ENCODE results near the gene COL16A1. TPM values are rescaled to one million over a fixed set of nuclear protein-coding genes. Genes with fewer than 3 reads are reported as not detected.

Gene COL16A1
- total RNA-seq, 2 donors from 2014 or later = 93.3 to 179 TPM

DNA sequence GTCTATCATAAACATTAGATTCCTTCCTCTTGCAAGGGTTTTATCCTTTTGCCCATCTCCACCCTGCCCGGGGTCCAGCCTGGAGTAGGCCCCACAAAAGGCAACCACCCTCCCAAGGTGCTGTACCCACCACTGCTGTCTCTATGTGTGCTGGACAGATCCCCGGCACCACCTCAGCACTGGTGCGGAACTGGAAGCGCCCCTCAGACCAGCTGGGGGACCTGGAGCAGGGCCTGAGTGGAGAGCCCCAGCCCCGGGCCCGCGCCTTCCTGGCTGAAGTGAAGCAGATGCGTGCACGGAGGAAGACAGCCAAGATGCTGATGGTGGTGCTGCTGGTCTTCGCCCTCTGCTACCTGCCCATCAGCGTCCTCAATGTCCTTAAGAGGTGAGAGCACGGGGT is 80.5 kb downstream of the COL16A1 start:
- intact Hi-C loops (cut with DNase I) = no loop called here
- peak; percentile 57 for DNase-seq (ENCODE audit: low spot score)

DNA sequence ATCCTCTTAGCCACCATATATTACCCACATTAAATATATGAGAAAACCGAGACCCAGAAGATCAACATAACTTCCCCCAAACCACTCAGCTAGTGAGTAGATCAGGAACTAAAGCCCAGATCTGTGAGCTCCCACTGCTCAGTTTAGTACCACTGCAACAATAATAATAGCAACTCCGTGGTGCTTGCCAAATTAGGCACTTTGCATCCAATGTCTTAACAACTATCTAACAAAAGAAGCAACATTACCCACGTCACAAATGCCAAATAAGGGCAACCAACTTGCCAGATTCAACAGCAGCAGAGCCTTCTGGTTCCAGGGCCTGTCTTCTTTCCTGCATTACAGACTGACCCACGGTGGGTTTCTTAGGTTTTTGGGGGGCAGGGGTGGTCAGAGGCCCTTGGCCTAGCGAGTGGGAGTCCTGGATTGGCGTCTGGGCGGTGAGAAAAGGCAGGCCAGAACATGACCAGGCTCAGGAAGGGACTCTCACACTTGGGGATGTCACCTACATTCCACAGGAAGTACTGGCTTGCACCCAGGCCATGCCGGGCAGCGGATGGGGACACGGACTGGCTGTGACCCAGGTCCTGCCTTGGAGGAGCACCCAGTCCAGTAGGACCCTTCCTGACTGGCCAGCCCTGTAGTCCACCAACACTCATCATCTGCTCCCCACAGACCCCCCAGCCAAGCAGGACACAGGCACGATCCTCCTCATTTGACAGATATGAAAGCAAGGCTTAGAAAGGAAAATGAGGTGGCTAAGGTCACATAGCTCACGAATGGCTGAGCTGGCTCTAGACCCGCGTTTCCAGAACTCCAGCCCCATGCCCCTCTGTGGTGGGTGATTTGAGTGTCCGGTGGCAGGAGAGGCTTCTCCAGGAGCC is 81.7 kb downstream of the COL16A1 start:
- DNase-seq (ENCODE audit: low spot score) = no peak
- intact Hi-C loops (cut with DNase I) = no loop called here

DNA sequence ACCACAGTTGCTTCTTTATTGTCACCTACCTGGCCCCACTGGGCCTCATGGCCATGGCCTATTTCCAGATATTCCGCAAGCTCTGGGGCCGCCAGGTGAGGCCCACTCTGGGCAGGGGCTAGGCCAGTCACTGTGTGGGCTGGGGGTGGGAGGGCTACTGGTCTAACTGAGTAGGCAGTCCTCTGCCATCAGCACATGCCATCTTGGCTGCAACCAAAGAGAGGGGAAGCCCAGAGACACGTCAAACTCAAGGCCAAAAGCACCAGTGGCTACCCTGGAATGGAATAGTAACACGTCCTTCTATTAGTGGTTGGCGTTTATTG is 82.4 kb downstream of the COL16A1 start:
- intact Hi-C loops (cut with DNase I) = no loop called here
- DNase-seq (ENCODE audit: low spot score) = no peak

DNA sequence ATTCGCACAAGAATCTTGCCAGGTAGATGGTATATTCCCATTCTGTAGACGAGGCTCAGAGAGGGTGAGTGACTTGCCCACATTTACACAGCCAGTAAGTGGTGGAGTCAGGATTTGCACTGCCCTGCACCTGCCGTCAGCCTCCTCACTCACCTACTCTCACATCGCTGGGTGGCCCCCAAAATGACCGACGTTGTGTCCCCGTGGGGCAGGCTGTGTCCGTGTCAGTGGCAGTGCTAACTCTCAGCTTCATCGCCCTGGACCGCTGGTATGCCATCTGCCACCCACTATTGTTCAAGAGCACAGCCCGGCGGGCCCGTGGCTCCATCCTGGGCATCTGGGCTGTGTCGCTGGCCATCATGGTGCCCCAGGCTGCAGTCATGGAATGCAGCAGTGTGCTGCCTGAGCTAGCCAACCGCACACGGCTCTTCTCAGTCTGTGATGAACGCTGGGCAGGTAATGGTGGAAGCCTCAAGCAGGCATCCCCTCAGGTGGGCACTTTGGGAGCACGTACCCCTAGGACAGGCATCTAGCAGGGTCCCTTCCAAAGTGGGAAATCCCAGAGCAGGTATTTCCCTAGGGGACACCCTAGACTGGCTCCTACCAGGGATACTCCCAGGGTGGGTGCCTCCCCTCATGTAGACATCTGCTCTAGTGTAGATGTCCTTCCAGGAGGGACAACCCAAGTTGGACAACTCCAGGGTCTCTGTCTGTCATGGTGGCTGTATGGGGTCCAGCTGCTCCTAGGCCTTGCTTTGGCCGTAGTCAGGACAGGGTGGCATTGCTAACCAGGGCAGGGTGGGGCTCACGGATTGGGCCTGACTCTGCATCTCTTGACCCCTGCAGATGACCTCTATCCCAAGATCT is 83.0 kb downstream of the COL16A1 start:
- intact Hi-C loops (cut with DNase I) = no loop called here
- peak; percentile 75 for DNase-seq (ENCODE audit: low spot score)

DNA sequence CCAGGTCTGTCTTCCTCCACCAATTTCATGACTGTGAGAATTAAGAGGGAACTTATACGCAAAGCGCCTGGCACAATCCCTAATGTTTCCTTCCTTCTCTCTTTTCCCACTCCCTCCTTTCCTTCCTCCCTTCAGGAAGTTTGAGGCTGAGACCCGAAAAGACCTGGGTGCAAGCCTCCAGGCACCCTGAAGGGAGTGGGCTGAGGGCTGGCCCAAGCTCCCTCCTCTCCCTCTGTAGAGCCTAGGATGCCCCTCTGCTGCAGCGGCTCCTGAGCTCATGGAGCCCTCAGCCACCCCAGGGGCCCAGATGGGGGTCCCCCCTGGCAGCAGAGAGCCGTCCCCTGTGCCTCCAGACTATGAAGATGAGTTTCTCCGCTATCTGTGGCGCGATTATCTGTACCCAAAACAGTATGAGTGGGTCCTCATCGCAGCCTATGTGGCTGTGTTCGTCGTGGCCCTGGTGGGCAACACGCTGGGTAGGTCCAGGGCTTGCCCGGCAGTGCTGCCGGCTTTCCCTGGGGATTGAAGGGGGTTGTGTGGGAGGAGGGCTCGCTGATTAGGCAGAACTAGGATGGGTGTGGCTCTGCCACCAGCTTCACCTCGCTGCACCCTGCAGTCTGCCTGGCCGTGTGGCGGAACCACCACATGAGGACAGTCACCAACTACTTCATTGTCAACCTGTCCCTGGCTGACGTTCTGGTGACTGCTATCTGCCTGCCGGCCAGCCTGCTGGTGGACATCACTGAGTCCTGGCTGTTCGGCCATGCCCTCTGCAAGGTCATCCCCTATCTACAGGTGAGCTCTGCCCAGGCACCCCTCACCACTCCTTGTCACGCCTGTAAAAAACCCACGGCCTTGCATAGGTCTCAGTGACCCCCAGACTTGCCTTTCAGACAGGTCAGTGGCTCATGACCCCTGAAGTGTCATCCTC is 84.6 kb downstream of the COL16A1 start:
- peak; percentile 59 for DNase-seq (ENCODE audit: low spot score)
- intact Hi-C loops (cut with DNase I) = loop anchor here in 1 of 2 donors (10.0 kb wide), 1 partner anchor 54 kb away; no protein-coding TSS in a partner anchor

DNA sequence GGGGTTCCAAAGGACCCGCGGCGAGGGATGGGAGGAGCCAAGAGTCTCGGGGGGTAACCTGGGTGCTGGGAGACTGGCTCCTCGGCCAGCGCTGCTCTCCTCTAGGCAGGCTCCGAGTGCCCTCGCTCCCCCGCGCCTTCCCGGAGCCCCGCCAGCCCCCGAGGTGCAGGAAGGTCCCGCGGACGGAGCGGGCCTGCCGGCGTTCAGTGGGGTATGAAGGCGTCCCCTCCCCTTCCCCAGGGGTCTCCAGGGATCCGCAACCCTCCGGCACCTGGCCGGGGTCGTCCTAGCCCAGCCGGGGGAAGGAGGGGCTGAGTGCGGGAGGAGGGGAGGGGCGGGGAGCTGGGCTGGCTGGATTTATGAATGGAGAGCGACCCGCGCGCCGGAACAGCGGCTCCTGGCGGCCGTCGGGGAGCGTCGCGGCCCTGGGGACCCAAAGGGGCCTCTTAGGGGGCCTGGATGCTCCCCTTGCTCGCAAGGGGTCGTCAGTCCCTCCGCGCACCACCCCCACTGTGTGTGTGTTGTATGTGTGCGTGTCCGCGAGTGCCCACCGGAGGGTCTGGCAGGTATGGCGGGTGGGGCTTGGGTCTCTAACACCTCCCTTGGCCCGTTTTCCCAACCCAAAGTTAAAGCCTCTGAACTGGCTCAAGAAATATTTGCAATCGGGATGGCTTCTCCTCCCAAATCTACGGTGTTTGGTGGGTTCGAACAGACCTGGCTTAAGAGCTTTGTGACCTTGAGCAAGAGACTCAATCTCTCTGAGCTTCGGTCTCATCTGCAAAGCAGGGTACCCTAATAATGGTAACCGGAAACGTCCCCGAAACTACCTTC is 85.7 kb downstream of the COL16A1 start:
- peak; percentile 82 for DNase-seq (ENCODE audit: low spot score)
- intact Hi-C loops (cut with DNase I) = loop anchor here in 1 of 2 donors (10.0 kb wide), 1 partner anchor 53 kb away; no protein-coding TSS in a partner anchor

DNA sequence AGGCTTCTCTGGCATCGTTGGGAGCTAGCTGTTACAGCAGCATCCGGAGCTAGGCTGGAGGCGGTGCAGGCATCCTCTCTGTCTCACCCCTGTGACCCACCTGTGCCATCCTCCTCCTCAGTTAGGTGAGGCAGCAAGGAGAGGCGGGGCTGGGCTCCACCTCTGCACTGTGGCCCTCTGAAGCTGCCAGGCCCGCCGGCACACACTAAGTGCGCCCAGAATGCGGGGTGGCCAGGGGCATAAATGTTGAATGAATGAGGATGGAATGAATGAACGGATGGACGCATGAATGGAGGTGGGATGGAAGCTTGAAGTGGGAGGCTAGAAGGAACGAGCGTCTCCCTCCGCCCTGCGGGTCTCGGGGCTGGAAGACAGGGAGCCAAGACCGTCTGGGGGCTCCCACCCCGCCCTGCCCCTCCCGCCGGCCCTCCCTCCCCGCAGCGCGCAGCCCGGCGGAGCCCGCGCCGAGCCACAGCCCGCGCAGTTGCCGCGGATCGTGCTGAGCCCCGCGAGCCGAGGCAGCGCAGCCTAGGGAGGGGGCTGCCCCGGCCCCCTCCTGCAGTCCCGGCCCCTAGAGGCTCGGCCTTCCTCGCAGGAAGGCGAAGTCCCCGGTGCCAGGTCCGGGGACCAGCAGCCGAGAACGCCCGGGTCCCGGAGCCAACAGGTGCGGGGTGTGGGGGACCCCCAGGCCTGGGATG is 86.5 kb downstream of the COL16A1 start, which contains the start of gene HCRTR1:
Gene HCRTR1, plus strand, starts transcription at position 472 of the 698 bp plus-strand sequence. CDS start 1,504 bp downstream, outside the sequence.
- intact Hi-C loops (cut with DNase I) = loop anchor here in 1 of 2 donors (10.0 kb wide), 1 partner anchor 53 kb away; no protein-coding TSS in a partner anchor
- DNase-seq (ENCODE audit: low spot score) = peak; percentile 74

DNA sequence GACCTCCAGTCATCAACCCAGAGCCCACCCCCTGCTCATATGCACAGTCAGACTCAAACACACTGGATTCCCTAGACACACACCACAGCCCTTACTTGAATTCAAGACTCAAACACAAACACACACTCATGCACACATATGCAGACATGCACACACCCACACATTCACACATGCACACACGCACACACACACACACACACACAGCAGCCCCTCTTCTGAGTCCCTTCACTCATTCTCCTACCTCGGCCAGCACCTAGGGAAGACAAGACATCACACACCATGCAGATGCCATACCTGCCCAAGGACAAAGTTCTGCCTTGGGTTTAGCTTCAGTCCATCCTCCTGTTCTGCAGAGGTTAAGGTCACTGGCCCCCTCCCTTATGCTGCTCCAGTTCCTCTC is 87.9 kb downstream of the COL16A1 start:
- intact Hi-C loops (cut with DNase I) = loop anchor here in 1 of 2 donors (10.0 kb wide), 1 partner anchor 51 kb away; no protein-coding TSS in a partner anchor
- DNase-seq (ENCODE audit: low spot score) = no peak

DNA sequence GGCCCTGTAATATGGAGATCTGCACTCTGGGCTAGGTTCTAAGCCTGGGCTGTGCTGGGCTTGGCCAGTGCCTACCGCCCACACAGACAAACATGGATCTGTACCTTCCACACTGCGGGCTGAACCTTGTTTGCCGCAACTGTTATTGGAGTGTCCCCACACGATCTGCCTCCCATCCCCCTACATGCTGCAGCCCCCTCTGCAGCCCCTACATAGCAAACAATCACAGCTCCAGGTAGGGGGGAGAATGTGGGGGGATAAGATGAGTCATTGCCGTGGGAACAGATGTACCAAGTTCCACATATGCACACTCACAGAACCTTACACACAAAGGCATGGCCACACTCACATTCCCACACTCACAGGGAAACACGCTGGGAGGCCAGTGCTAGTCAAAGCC is 88.4 kb downstream of the COL16A1 start:
- no peak for DNase-seq (ENCODE audit: low spot score)
- intact Hi-C loops (cut with DNase I) = loop anchor here in 1 of 2 donors (10.0 kb wide), 1 partner anchor 51 kb away; no protein-coding TSS in a partner anchor

DNA sequence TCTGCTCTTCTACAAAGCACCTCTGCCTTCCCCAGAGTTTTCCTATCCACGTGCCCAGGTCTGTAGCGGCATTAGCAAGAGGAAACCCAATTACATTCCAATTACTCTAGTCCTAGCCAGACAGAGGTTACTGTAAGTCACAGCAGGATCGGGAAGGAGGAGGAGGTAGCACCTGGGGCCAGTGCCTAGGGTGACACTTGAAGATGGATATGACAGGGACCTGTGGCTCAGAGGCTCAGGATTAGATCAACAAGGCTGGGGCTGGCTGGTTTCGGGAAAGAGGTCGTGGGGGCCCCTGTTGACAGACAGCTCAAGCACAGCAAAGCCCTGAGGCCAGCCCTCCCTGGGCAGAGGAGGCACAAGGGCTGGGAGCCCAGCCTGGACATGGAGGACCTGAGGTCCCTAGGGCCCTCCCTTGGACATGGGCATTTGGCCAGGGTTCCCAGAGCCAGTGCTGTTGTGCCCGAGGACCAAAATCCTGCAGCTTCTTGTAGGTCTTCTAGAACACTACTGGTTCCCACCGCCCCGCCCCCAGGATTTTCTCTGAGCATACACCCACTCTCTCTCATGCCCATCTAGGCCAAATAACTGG is 89.3 kb downstream of the COL16A1 start:
- peak; percentile 66 for DNase-seq (ENCODE audit: low spot score)
- intact Hi-C loops (cut with DNase I) = loop anchor here in 1 of 2 donors (10.0 kb wide), 1 partner anchor 50 kb away; no protein-coding TSS in a partner anchor

DNA sequence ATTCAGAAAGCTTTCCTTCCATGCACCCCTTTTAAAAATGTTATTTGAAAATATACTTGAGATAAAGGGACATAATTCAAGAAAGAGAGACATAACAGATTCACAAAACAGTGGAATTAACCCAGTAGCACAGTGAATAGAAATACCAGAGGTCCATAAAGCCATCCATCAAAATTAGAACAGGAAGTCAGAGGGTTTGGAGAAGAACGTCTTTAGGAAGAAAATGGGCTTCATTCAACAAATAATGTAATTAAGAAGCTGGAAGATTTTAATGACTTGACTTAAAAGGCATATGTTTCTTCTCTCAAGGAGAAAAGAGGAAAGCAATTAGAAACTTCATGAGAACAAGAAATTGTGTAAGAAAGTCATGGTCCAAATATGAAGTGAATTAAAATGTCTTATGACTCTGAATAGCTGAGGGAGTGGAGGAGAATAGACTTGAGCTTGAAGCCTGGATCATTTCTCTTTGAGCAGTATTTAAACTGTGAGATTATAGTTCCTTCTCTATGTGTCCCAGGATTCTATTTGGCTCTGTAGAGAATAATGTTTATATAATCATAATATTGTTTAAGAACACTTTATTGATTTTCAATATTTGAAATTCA is 94.2 kb downstream of the COL16A1 start:
- intact Hi-C loops (cut with DNase I) = loop anchor here in 1 of 2 donors (10.0 kb wide), 1 partner anchor 45 kb away; no protein-coding TSS in a partner anchor
- DNase-seq (ENCODE audit: low spot score) = no peak

DNA sequence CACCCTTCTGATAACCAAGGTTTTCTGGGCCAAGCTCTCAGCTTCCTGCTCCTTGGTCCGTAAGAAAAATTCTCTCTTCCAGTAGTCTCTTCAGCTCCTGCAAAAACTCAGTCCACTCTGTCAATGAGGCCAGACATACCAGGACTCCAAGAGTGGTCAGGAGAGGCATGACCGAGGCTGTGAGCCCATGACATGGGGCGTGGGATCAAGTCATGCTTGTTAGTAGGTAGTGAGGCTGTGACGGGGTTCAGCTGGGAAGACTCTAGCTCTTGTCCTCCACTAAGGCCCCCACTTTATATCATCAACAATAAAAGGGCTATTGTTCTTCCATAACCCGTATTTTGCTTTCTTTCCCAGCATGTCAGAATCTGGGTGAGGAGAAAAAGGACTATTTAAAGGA is 96.5 kb downstream of the COL16A1 start:
- no peak for DNase-seq (ENCODE audit: low spot score)
- intact Hi-C loops (cut with DNase I) = no loop called here

DNA sequence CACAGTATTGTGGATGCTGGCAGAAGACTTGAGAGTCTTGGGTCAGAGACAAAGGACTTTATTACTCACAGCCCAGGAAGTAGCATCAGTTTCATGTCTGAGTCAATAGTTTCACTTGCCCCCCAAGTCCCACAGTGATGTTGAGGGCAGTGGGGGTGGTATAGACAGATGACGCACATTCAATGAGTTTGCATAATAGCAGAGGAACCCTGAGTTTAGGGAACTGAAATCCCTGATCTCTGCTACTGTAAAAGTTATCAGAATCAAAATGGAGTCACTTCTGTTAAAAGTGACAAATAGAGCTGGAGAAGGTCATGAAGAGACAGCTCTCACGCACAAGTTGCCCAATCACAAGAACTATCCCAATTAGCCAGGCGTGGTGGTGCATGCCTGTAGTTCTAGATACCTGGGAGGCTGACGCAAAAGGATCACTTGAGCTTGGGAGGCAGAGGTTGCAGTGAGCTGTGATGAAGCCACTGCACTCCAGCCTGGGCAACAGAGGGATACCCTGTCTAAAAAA is 97.8 kb downstream of the COL16A1 start:
- DNase-seq (ENCODE audit: low spot score) = peak; percentile 26
- intact Hi-C loops (cut with DNase I) = no loop called here

All from posterior vena cava (tissue), 2 donors.